ENCODE measurements around the gene WDR83. TPM values are rescaled to one million over a fixed set of nuclear protein-coding genes. Genes with fewer than 3 reads are reported as not detected.

Gene WDR83
- total RNA-seq, 1 donor = 7.3 TPM

DNA sequence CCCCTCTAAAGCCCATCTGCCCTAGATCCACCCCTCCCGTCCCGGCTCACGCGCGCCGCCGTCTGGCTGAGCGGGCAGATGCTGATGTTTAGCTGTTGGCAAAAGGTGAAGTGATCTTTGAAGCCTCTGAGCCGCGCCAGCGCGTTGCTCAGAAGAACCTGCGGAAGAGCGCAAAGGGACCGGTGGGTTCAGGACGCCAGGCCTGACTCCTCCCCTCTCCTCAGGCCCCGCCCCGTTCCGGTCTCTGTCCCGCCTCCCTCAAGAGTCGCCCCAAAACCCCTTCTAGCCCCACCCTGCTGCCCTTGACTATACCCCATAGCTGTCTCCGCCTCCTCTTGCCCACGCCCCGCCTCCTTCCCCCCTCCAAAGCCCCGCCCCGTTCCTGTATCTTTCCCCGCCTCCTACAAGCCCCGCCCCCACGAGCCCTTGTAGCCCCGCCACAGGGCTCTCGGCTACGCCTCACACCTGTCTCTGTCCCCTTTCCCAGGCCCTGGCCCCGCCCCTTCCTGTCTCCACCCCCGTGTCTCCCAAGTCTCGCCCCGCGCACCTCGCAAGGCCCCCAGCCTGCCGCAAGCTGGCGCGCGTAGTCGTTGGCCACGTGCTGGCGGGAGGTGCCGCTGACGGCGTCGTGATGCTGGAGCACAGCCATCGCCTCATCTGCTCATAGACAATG, 9.6 kb upstream of the WDR83 start:
- no peak overlapping the region for H3K4me3 ChIP-seq (ENCODE audit: low read depth, low read length)
- no peak for DNase-seq (ENCODE audit: low read depth)
- TF ChIP-seq, protein P1, sequence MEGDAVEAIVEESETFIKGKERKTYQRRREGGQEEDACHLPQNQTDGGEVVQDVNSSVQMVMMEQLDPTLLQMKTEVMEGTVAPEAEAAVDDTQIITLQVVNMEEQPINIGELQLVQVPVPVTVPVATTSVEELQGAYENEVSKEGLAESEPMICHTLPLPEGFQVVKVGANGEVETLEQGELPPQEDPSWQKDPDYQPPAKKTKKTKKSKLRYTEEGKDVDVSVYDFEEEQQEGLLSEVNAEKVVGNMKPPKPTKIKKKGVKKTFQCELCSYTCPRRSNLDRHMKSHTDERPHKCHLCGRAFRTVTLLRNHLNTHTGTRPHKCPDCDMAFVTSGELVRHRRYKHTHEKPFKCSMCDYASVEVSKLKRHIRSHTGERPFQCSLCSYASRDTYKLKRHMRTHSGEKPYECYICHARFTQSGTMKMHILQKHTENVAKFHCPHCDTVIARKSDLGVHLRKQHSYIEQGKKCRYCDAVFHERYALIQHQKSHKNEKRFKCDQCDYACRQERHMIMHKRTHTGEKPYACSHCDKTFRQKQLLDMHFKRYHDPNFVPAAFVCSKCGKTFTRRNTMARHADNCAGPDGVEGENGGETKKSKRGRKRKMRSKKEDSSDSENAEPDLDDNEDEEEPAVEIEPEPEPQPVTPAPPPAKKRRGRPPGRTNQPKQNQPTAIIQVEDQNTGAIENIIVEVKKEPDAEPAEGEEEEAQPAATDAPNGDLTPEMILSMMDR (IDR thresholded peaks at IDR 0.05; ENCODE audit: insufficient read depth, low read depth, low read length) = no peak

DNA sequence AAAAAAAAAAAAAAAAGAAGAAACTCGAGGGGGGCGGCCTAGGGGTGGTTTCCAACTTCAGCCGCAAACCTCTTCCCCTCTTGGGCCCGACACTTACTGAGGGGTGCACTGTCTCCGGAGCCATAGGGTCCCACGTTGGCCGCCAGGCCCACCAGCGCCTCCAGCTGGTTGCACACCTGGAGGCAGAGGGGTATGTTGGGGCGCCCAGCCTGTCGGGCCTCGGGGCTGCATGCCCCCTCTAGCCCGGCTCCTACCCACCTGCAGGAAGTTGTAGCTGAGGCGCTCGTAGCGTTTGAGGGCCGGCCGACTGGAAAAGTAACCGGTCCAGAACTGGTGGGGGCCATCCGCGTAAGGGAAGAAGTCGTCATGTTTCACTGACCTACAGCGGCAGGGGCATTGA, 8.6 kb upstream of the WDR83 start:
- no peak overlapping the region for H3K4me3 ChIP-seq (ENCODE audit: low read depth, low read length)
- TF ChIP-seq, protein P1 (IDR thresholded peaks at IDR 0.05; ENCODE audit: insufficient read depth, low read depth, low read length) = no peak
- DNase-seq (ENCODE audit: low read depth) = no peak

DNA sequence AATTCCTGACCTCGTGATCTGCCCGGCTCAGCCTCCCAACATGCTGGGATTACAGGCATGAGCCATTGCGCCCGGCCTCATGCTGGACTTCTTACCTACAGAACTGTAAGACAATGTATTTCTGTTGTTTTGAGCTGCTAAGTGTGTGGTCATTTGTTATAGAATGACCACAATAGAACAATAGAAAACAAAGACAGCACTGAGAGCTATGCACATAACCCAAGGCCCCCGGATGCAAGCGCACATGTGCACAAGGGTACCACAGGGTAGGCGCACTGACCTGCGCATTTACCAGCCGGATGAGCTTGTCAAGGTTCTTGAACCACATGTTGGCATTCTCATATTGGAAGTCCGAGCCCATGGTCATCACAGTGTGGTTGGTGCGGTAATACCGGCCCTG, 5.6 kb upstream of the WDR83 start:
- no peak for DNase-seq (ENCODE audit: low read depth)
- TF ChIP-seq, protein P1 (IDR thresholded peaks at IDR 0.05; ENCODE audit: insufficient read depth, low read depth, low read length) = no peak
- H3K4me3 ChIP-seq (ENCODE audit: low read depth, low read length) = no peak overlapping the region

DNA sequence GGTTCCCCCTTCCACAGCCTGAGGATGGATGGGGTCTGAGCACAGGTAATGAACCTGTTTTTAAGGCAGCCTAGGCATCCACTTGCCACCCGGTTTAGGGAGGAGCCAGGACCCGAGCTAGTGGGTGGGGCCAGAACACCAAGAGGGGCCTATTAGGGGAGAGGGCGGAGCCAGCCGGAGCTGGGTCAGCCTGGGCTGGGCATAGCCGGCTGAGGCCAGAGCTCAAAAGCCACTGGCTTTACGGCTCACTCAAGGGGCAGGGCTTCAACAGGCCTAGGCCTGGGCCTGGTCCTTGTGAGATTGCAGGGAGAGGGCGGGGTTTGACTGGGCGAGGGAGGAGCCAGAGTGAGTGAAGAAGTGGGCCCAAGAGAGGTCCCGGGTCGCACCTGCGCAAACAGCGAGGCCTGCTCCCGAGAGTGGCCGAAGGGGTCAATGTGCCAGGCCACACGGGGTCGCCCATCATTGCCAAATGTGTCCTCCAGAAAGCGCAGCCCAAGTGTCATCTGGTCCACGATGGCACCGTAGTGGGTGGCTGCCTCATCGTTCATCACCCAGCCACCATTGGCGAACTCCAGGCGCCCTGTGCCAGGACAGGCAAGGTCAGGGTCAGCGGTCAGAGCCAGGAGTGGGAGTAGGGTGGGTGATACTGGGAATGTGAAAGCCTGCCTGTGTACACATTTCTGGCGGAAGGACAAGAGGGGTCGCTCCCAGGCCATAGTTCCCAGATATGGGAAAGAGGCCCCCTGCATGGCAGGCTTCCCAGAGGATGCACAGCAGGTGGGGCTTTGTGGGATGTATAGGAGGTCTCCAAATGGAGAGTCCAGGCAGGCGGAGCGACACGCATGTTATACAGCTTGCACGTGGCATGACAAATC, 2.0 kb upstream of the WDR83 start:
- TF ChIP-seq, protein P1 (IDR thresholded peaks at IDR 0.05; ENCODE audit: insufficient read depth, low read depth, low read length) = no peak
- no peak for DNase-seq (ENCODE audit: low read depth)
- no peak overlapping the region for H3K4me3 ChIP-seq (ENCODE audit: low read depth, low read length)

DNA sequence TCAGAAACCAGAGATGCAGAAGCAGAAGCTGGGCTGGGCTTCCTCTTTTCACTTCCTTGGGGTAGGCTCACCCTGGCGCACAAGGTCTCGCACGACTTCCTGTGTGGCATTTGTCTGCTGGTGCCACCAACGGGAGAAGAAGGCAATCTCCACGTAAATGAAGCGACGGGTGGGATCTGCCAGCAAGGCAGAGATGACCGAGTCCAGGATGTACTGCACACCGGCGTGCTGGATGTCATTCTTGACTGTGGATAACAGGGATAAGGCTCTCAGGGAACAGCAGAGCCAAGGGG, 1.4 kb upstream of the WDR83 start:
- TF ChIP-seq, protein P1 (IDR thresholded peaks at IDR 0.05; ENCODE audit: insufficient read depth, low read depth, low read length) = no peak
- H3K4me3 ChIP-seq (ENCODE audit: low read depth, low read length) = no peak overlapping the region
- no peak for DNase-seq (ENCODE audit: low read depth)

DNA sequence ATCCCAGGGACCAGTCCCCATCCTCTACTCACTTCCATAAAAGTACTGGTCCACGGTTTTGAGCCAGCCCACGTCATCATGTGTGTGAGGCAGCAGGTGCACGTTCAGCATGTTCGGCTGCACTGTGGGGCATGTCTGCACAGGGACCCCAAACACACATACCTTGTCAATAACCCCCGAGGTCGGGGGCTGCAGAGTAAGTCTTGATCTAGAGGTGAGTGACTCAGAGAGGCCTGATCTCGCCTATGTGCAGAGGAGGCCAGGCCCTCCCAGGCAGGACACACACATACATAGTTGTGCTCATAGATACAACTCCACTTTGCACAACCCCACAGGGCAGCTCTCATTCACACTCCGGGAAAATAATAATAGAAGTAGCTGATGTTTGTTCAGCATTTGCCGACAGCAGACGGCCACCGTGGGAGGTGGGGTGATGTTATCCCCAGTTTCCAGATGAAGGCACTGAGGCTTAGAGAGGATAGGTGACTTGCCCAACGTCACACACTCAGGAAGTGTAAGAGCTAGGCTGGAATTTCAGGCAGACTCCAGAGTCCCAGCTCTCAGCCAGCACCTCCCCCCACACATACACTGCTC, 839 bp upstream of the WDR83 start:
- TF ChIP-seq, protein P1 (IDR thresholded peaks at IDR 0.05; ENCODE audit: insufficient read depth, low read depth, low read length) = no peak

More for the DNA sequence above, 839 bp upstream of the WDR83 start:
- DNase-seq (ENCODE audit: low read depth) = no peak
- H3K4me3 ChIP-seq (ENCODE audit: low read depth, low read length) = peak overlapping the region; percentile 80

All from fibroblast of villous mesenchyme (primary cell).